GM20431 (cell line): Measurements from ENCODE around the gene USPL1.

Source experiments
- in situ Hi-C: fragments of 300-500 bp; cut with MseI, MboI; formaldehyde crosslinking; loops from one replicate; pipeline ENCODE4 v1.15.0; 2020; ENCODE audit warnings: low sequenced_read_pairs; ENCODE audit not compliant: unreplicated experiment

Gene USPL1

DNA sequence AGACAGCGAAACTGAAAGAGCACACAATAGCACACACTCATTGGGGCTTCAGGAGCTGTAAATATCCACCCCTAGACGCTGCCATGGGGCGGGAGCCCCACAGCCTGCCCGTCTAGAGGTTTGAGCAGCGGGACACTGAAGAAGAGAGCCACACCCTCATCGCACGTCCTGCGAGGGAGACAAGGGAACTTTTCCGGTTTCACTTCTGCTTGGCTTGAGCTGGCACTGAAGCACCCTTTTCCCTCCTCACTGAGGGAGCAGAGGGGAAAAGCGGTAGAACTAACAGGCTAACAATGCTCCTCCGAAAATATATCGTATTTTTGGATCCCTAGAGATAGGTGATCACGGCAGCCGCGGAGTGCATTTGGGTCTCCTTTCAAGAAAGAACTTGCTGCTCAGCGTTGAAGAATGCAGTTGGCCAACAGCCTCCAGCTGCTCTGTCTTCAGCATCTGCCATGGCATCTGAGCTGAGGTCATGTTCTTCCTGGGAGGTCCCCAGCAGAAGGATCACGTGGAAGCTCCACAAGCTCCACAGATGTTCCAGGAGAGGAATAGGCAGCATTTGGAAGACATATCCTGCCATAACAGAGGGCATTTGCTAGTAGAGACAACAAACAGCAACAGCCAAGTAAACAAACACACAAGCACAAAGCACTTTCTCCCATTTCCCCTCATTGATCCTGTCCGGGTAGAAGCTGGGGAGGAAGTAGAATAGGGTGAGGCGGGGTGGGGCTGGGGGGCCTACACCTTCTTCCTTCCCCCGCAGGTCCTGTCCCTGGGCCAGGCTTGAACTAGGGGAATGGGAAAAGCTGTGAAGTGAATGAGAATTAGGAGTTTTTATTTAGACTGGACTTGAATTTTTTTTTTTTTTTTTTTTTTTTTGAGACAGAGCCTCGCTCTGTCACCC is 72.8 kb downstream of the USPL1 start:
- in situ Hi-C loops, result no loop called here

DNA sequence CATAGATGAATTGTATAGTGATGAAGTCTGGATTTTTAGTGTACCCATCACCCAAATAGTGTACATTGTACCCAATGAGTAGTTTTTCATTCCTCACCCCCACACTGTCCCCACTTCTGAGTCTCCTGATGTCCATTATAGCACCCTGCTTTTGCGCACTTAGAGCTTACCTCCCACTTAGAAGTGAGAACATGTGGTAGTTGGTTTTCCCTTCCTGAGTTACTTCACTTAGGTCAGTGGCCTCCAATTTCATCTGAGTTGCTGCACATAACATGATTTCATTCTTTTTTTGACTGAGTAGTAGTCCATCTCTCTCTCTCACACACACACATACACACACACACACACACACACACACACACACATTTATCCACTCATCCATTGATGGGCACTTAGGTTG is 74.4 kb downstream of the USPL1 start:
- in situ Hi-C loops, result no loop called here

DNA sequence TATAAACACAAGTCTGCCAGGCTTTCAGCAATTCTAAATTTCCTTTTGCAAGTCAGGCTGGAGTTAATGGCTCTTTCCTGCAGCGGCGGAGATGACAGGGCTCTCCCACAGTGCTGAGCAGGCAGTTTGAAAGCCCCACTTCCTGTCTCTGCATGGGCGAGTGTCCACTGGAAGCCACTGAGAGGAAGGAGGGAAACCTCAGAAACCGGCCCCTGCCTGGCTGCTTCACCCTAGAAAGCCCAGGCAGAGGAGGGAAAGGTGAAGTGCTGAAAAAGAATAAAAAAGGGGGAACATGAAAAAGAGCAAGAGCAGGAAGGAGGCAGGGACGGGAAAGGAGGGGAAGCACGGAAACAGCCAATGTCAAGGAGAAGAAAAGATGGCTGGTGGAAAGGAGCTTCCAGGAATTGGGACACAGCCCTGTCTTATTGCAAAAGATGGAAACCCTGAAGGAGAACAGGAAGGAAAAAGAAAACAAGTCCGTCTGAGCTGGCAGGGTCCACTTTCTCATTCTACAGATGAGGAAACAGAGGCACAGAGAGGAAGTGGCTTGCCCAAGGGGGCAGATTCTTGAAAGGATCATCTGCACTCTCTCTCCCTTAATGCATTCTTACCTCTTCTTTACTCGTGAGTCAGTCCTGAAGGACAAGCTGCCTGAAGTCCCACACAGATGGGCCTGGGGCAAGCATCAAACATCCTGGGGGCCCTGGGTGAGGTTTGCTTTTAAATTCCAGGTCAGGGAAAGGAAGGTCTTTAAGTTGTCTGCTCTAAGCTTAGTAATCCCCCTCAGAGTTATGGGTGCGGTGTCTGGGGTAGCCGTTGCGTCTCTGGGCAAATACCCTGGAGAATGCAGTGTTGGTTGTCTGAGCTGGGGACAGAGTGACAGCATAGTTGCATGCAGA is 78.8 kb downstream of the USPL1 start:
- in situ Hi-C loops, result no loop called here

DNA sequence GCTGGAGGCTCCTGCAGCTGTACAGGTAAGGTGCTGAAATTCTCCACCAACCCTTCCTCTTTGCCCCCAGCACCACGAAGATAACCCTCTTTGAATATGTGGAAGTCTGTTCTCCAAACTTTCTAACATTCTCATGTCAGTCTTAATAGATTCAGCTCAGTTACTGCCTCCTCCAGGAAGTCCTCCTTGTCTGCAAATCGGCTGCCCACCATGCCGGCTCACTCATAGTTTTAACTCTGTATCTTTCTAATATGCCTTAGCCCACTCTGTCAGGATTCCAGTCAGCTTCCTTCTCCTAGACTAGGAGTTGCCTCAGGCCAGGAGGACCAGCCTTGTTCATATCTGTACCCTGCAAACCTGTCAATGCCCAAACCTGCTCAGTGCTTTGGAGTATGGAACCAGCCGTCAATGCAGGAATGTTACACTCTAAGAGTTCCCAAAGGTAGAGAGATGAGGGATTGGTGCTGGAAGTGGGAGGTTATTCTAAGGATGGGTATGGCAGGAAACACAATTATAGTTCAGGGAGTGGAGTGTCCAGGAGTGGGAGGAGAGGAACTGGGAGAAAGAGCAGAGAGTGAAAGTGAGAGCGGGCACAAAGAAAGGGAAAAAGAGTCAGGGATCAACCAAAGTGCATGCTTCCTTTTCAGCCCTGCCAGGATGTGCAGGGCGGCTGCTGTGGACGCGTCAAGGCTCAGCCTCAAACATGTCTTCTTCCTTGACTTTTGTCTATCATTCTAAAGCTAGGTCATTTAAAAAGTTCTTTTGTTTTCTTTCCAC is 79.6 kb downstream of the USPL1 start:
- in situ Hi-C loops, result no loop called here

DNA sequence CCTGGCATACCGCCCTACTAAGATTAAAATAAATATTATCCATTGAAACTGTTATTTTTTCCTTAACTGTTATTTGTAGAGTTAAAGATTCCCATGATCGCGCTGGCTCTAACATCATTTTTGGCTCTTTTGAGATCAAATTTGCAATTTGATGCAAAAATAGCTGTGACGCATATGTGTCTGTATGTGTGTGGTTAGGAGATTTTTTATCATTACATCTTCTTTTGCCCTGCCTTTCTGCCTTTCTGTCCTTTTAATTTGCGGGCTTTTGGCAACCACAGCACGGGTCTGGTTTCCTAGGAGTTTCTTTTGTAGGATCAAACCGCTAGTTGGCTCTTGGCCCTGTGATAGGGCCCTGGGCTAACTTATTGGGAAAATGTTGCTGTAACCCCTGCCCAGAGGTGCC is 80.3 kb downstream of the USPL1 start:
- in situ Hi-C loops, result no loop called here

DNA sequence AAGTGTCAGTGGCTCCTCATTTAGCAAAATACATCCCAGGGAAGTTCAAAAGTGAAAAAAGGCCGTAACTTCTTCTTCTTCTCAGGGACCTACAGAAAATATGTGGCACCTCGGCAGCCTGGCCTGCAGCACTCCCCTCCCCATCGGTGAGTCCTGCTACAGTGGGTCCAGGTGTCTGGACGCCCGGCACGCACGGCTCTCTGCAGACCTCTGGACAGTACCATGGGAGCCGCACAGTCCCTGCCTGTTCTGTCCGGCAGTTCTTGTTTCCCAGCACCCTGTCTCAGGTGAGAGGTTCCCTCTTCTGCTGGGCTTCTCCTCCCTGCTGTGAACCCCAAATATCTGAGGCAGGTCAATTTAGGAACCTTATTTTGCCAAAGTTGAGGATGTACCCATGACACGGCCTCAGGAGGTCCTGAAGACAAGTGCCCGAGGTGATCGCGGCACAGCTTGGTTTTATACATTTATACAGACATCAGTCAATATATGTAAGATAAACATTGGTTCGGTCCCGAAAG is 80.8 kb downstream of the USPL1 start:
- in situ Hi-C loops, result no loop called here

DNA sequence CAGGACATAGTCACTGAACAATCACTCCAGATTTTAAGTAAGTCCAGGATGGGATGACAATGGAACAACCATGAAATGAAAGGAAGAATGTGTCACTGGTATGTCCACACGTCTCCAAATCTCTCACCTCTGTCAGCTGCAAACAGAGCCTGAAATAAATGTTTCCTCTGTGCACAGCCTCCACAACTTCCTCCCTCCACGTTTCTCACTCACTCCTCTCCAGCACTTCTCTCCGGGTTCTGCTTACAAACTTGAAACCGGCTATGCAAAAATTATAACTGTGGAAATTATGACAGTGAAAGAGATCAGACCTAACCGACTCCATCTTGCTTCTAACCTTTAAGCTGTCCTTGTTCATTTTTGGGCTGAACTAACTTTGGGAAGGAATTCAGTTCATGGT is 82.6 kb downstream of the USPL1 start:
- in situ Hi-C loops, result no loop called here

DNA sequence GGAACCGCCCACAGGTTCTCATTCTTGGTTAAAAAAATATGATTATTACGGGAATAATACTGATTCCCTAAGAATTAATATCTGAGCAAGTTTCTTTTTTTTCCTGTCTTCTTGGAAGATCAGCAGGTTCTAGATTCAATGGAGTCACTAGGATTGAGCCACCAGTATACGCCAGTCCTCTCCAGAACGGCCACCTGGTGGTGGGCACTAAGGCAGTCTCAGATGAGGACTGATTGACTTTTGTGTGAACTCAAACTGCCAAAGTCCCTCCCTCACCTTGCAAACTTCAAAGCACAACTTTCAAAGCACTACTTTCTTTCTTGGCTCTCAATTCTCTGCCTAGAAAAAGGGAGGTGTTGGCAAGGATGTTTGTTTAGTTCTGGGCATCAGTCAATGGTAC is 84.3 kb downstream of the USPL1 start:
- in situ Hi-C loops, result no loop called here

DNA sequence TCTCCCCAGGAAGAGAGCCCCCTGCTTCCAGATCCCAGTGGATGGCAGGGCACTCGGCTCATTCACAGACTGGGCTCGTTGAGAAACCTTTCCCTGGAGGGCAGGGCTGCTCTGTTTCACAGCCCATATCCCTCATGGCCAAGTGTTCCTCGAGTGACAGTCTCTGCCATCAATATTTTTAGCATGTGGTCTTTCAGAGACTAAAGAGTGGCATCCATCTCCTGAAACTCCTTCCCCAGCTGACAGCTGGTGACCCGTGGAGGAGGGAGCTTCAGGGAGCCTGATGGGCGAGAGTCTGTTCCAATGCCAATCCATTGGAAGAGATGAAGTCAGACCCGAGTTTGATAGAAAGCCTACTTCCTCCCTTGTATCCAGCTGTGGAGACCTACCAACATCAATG is 86.9 kb downstream of the USPL1 start:
- in situ Hi-C loops, result no loop called here

DNA sequence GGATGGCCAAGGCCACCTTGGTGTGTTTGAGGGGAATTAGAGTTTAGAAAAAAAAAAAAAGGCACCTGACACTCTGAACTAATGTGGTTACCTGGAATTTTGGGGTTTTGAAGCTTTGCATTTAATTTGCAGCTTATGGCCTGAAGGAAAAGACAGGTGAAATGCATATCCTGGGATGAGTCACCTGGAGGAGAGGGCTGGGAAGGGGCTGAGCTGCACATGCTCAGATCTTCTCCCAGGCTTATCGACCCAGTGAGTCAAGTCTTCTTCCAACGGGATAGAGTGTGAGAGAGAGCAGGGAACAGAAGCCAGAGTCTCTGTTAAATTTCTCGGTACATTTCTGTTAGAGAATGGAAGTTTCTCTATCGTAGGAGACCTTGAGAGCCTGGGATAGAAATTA is 88.0 kb downstream of the USPL1 start:
- in situ Hi-C loops, result no loop called here

DNA sequence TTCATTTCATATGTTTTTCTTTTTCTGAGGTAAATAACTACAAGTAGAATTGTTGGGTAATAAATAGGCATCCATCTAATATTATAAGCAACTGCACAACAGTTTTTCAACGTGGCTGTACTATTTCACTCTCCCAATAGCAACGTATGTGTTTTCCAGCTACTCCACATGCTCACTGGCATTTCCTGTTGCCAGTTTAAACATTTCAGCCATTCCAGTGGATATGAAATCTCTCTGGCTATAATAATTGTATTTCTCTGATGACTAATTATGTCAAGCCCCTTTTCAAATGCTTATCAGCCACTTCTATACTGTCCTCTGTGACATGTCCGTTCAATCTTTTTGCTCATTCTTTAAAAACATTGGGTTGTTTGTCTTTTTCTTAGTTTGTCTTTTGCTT is 90.8 kb downstream of the USPL1 start:
- in situ Hi-C loops, result no loop called here
